ENCODE data around the gene RAB23. TPM values are rescaled to one million over a fixed set of nuclear protein-coding genes. Genes with fewer than 3 reads are reported as not detected.

The RAB23 gene
- total and polyA plus RNA-seq, 2 experiments from 2014 or later = 20.2 to 37.2 TPM

- peak overlapping the region; percentile 30 for H3K27ac ChIP-seq
These were observed 32.1 kb upstream of the RAB23 start for GRCh38 chr6:57254055-57254717.

GRCh38 chr6:57252975-57253374 is 30.9 kb upstream of the RAB23 start:
- no peak overlapping the region for H3K4me2 ChIP-seq
- no peak overlapping the region for H3K4me3 ChIP-seq
- no peaks in the 10 kb centered on the region for H3K79me2 ChIP-seq
- no peaks in the 10 kb centered on the region for H3K9me3 ChIP-seq (ENCODE audit: low read depth)
- H3K27ac ChIP-seq = peak overlapping the region; percentile 59
- H3K9me2 ChIP-seq (replicated peaks; ENCODE audit: insufficient read depth) = no peaks in the 10 kb centered on the region
- peaks cover 18% of the 10 kb centered on the region for H3K4me1 ChIP-seq (ENCODE audit: insufficient read depth)
- no peaks in the 10 kb centered on the region for H4K20me1 ChIP-seq (ENCODE audit: insufficient read depth, poor library complexity, severe bottlenecking)
- no peak overlapping the region for H2AFZ ChIP-seq
- TF ChIP-seq EZH2phosphoT487 (IDR thresholded peaks at IDR 0.05; ENCODE audit: low read depth, severe bottlenecking, unreplicated experiment) (no peak), CTCF (IDR thresholded peaks at IDR 0.05; ENCODE audit: poor library complexity) (no peak), EZH2 (IDR thresholded peaks at IDR 0.05; ENCODE audit: borderline replicate concordance) (no peak)
- whole genome bisulfite sequencing (ENCODE audit: low lambda C conversion rate, missing lambda C conversion rate) = 17% methylated on average over 1 of the region's 1 CpG
- H3K27me3 ChIP-seq = no peaks in the 10 kb centered on the region
- DNase-seq (ENCODE audit: low spot score) = no peak
- H3K36me3 ChIP-seq (replicated peaks; ENCODE audit: insufficient read depth, low read depth) = no peaks in the 10 kb centered on the region

More at GRCh38 chr6:57254055-57254717, 32.1 kb upstream of the RAB23 start:
- TF ChIP-seq EZH2 (IDR thresholded peaks at IDR 0.05; ENCODE audit: borderline replicate concordance) (no peak), CTCF (IDR thresholded peaks at IDR 0.05; ENCODE audit: poor library complexity) (no peak), EZH2phosphoT487 (IDR thresholded peaks at IDR 0.05; ENCODE audit: low read depth, severe bottlenecking, unreplicated experiment) (no peak)
- Histone ChIP-seq H3K36me3 (replicated peaks; ENCODE audit: insufficient read depth, low read depth) (no peaks in the 10 kb centered on the region), H3K27me3 (no peaks in the 10 kb centered on the region), H2AFZ (no peak overlapping the region), H3K79me2 (no peaks in the 10 kb centered on the region), H3K4me1 (ENCODE audit: insufficient read depth) (peaks cover 18% of the 10 kb centered on the region), H3K4me3 (no peak overlapping the region), H3K9me3 (ENCODE audit: low read depth) (no peaks in the 10 kb centered on the region), H4K20me1 (ENCODE audit: insufficient read depth, poor library complexity, severe bottlenecking) (no peaks in the 10 kb centered on the region), H3K9me2 (replicated peaks; ENCODE audit: insufficient read depth) (no peaks in the 10 kb centered on the region), H3K4me2 (no peak overlapping the region)
- DNase-seq (ENCODE audit: low spot score) = no peak
- 43% methylated on average over 4 of the region's 4 CpGs for WGBS (ENCODE audit: low lambda C conversion rate, missing lambda C conversion rate)

GRCh38 chr6:57252137-57252536 is 30.0 kb upstream of the RAB23 start:
- no peak for DNase-seq (ENCODE audit: low spot score)
- Histone ChIP-seq H3K9me2 (replicated peaks; ENCODE audit: insufficient read depth) (no peaks in the 10 kb centered on the region), H3K36me3 (replicated peaks; ENCODE audit: insufficient read depth, low read depth) (no peaks in the 10 kb centered on the region), H3K9me3 (ENCODE audit: low read depth) (no peaks in the 10 kb centered on the region), H3K4me2 (no peak overlapping the region), H3K4me3 (no peak overlapping the region), H3K27ac (peak overlapping the region; percentile 59), H4K20me1 (ENCODE audit: insufficient read depth, poor library complexity, severe bottlenecking) (no peaks in the 10 kb centered on the region), H3K79me2 (no peaks in the 10 kb centered on the region), H2AFZ (no peak overlapping the region), H3K27me3 (no peaks in the 10 kb centered on the region), H3K4me1 (ENCODE audit: insufficient read depth) (peaks cover 18% of the 10 kb centered on the region)
- TF ChIP-seq CTCF (IDR thresholded peaks at IDR 0.05; ENCODE audit: poor library complexity) (no peak), EZH2 (IDR thresholded peaks at IDR 0.05; ENCODE audit: borderline replicate concordance) (no peak), EZH2phosphoT487 (IDR thresholded peaks at IDR 0.05; ENCODE audit: low read depth, severe bottlenecking, unreplicated experiment) (no peak)
- WGBS (ENCODE audit: low lambda C conversion rate, missing lambda C conversion rate) = 93% methylated on average over 8 of the region's 9 CpGs
